NOMO-1 (cell line): ENCODE measurements around the gene CAMK2A.

Experiments
- DNase-seq, 2 experiments: peaks; one replicate each; lab custom pipeline; 2025; ENCODE audit not compliant: unreplicated experiment in 2 of 2; lab: John Stamatoyannopoulos, UW

CAMK2A gene

GRCh38 chr5:150190503-150190979 is 99.0 kb downstream of the CAMK2A start:
- no peak for DNase-seq

- DNase-seq = no peak
Observed at GRCh38 chr5:150189728-150190502, 99.7 kb downstream of the CAMK2A start, which contains the start of gene SLC6A7. Gene SLC6A7 (plus strand): TSS chr5:150190062. CDS start chr5:150190328, 266 bp downstream.

DNA sequence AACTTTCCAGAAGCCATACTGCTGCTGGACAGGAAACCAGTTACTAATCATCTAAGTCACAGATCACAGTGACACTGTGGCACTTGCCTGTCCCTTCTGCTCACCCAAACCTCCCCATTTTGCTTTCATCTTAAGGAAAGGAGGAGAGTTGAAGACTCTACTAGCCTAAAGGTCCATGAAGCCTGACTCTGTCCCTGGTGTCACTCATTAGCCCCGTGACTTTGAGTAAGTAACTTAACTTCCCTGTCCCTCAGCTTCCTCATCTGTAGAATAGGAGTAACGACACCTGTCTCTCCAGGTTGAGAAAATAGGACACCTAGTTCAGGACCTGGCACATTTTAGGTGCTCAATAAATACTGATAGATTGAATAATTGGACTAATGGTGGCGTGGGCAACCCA is 100.2 kb downstream of the CAMK2A start:
- no peak for DNase-seq

- no peak for DNase-seq
Observed at GRCh38 chr5:150188146-150188842, 101.3 kb downstream of the CAMK2A start.

DNA sequence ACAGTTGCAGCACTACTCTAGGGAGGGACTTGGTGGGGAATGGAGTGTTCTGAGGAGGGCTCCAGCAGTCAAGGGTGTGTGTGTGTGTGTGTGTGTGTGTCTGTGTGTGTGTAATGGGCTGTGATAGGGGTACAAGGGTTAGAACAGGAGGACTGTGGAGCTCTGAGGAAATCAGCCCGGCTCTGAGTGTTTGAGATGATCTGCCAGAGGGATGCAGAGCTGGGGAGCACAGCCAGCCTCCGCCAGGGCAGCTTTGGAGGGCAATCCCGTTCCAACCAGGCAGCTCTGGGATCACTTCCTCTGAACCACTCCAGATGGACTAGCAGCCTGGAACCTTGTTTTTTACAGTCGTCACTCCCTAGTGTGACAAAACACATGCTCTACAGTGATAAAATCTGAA is 102.7 kb downstream of the CAMK2A start:
- DNase-seq = no peak

DNA sequence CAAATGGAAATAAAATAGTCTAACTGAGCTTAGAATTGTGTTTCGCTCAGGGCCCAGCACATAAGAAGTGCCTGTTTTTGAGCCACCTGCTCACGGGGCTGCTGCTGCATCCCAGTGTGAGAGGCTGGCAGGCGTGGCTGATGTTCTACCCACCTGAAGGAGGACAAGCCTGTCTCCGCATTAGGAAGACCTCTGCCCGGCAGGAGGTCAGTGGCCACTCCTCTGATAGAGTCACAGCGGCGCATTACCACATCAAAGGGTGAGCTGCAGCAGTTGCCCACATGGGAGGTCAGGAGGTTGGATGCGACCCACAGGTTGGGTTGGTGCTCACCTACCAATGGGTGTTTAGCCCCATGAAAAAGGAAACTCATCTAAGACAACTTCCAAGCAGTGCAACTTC is 103.4 kb downstream of the CAMK2A start:
- DNase-seq = no peak

DNA sequence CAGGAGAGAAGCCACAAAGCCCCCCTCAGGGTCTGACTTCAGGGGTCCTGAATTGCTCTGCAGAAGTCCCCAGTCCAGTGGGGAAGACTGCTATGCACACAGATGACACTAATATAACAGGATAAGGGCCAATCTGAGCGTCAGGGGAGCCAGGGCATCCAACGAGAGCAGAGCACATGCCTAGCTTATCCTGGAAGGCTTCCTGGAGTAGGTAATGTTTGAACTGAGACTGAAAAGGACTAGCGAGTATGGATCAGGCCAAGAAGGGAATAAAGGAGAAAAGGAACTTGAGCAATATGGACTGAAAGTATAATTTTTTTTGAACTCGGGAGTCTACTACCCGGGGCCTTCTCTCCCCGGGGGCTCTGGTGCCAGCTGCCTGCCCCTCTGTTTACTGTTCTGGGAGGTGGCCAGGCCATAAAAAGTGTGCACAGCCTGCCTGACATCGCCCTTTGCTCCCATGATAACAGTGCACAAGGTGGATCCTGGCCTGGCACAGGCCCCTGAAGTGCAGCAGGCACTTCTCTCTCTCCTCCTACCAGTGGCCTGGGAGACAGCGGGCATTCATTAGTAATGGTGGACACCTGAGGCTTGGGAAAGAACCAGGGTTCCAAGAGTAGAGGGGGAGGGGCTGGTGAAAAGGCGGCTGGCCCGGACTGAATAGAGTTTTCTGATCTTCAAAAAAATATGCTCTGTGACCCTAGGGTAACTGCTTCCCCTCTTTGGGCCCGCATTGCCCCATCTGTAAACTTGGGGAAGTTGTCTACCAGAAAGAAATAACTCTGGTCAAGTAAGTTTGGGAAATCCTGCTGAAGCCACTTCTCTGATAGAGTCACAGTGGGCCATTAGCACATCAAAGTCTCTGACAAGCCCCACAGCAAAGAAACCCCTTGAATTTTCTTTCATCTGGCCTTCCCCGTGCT is 104.3 kb downstream of the CAMK2A start:
- peak; percentile 70 to 86 for DNase-seq

DNA sequence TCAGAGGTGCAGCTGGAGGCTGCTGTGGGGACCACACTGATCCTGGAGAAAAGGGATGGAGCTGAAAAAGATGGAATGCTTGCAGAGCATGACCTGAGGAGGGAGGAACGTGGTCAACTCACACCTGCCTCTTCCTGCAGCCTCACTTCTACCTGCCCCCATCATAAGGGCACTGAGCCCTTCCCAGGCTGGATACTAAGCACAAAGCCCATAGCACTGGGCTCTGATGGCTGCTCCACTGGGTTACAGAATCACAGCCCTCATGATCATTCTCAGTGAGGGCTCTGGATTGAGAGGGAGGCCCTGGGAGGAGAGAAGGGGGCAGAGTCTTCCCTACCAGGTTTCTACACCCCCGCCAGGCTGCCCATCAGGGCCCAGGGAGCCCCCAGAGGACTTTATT is 105.6 kb downstream of the CAMK2A start:
- no peak for DNase-seq

GRCh38 chr5:150183436-150183835 is 106.1 kb downstream of the CAMK2A start:
- no peak for DNase-seq

GRCh38 chr5:150182774-150183173 is 106.8 kb downstream of the CAMK2A start:
- no peak for DNase-seq

DNA sequence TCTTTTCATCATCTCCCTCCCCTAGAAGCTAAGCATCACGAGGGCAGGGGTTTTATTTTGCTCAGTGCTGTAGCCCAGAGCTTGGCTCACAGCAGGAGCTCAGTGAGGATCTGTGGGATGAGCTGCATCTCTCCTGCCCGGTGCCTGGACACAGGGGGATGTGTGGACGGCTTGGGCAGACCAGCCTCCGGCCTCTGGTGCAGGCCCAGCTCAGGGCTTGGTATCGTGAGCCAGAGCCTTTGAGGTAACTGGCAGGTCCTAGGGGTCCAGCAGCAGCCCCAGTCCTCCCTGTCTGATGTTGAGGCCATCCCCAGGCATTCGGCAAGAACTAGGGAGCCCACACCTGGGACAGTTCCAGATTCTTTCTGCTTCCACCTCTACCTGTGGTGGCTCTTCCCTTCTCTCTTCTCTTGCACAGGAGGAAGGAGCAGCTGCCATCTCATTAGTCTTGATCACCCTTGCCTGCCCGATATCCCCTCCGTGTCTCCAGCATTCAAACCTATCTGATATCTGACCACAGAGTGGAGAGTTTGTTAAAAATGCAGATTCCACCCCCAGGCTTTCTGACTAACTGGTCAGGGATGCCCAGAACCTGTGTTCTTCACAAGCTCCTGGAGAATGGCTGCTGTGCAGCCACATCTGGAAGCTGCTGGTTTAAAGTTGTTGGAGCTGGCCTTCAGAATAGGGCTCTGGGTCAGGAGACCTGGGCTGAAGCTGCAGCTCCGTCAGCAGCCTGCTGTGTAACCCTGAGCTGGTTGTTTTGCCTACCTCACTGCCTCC is 107.6 kb downstream of the CAMK2A start:
- DNase-seq = no peak

DNA sequence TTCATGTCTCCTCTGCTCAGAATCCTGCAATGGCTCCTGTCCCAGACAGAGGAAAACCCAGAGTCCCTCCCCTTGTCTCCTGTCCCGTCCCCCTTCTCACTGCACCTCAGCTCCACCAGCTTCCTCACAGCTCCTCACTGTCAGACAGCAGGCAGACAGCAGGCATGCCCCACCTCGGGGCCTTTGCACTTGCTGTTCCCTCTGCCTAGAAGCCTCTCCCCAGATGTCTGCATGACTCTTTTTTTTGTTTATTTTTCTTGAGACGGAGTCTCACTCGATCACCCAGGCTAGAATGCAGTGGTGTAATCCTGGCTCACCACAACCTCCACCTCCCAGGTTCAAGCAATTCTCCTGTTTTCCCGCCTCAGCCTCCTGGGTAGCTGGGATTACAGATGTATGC is 108.5 kb downstream of the CAMK2A start:
- DNase-seq = no peak

- DNase-seq = peak; percentile 61 to 76
Observed at GRCh38 chr5:150180241-150181026, 109.1 kb downstream of the CAMK2A start.

DNA sequence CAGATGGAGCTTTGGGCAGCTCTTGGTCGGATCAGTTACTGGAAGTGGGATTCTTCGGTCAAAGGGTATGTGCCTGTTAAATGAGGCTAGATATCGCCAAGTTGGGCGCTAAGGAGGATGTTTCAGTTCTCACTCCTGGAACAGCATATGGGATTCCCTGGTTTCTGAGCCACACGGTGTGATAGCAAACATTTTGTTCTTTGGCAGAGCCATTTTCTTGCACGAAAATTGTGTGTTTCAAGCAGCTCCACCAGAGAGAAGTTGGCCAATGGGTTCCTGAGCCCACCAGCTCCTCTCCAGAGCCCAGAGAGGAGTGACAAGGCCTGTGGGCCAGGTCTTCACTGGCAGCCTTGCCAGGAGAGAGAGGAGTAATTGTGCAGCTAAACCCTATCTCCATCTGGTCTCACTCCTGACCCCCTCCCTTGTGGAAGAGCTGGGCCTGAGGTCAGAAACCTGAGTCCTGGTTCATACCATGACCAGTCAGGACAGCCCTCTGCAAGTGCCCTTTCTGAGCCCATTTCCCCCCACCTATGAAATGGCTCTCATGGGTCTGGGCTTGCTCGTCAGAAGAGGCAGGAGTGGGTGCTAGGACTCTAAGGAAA is 110.5 kb downstream of the CAMK2A start:
- no peak for DNase-seq

DNA sequence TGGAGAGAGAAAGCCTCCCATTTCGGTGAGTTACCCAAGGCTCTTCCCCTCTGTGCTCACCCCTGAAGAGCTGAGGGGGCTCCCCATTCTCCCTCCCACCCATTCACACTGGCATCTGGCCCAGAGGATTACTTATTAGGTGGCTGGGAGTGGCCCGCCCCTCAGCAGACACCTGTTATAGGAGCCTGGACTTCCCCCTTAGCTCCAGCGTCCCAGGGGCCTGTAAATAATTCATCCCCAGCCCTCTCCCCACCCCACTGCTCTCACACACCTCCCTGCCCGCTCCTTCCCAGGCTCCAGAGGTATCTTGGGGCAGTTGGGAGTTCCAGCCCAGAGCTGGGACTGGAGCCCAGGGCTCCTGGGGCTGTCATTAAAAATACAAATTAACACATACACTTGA is 111.3 kb downstream of the CAMK2A start:
- no peak for DNase-seq

GRCh38 chr5:150177721-150178120 is 111.9 kb downstream of the CAMK2A start:
- no peak for DNase-seq

DNA sequence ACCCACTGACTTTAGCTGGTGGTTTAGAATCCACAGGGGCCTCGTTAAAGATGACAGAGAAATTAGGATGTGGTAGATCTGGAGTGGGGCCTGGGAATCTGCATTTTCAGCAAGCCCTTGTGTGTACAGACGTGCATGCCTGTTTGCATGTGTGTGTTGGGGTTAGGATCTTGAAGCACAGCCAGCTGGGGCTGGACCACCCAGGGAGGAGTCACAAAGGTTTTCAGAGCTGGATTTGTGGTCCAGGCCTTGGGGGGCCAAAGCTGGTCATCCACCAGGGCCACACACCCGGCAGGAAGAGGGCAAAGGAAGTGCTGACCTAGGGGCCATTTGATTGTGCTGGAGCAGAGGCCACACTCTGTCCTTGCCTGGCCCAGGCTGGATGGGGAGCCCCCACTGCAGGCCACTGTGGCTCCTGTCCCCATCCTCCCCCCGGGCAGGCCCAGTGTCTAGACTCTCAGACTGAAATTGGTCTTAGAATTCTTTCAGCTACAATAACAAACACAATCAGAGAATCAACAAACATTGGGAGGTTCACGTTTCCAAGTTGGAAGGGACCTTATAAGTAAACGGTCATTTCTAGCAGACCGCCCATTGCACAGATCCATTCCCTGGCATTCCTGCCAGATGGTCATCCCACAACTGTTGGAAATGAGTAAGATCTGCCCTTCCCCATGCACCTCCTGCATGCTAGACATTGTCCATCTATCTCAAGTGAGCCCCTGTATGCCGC is 112.7 kb downstream of the CAMK2A start:
- DNase-seq = no peak

GRCh38 chr5:150175536-150175935 is 114.0 kb downstream of the CAMK2A start:
- no peak for DNase-seq
